Cortex of kidney (tissue), 1 donor: ENCODE data around the gene MDH1.
"Not testable (repeated sequence)": the region's sequence is repeated elsewhere in the genome, so short reads cannot be mapped to it uniquely, and the experiment has no call there.

Source experiments
- DNase-seq: peaks from one replicate; lab custom pipeline; 2025; lab: John Stamatoyannopoulos, UW

The MDH1 gene

GRCh38 chr2:63589148-63589958 lies 590 bp downstream of the MDH1 start:
- no peak for DNase-seq

- DNase-seq = no peak
Observed at GRCh38 chr2:63590626-63591408, 2.1 kb downstream of the MDH1 start.

DNA sequence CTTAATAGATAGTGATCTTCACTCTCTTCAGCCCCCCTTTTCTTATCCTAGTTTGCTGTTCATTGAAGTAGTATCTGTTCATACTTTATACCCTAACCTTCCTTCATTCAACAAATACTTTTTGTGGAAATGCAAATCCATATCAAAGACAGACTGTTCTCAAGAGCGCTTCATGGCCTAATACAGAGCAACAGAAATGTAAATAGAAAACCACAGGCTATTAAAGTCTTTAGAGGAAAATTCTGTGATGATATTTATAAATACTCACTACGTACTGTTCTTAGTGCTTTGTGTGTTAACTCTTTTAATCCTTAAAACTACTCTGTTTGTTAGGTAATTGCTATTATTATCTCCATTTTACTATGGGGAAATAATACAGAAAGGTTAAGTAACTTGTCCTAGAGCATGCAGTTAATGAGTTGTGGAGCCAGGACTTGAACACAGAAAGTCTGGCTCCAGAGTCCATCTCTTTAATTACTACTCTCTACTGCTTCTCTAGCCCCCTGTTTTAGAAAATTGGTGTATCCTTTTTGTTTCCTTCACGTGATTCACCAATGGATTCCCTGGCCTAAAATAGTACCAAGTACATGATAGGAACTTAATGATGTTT lies 2.9 kb downstream of the MDH1 start:
- DNase-seq = no peak

DNA sequence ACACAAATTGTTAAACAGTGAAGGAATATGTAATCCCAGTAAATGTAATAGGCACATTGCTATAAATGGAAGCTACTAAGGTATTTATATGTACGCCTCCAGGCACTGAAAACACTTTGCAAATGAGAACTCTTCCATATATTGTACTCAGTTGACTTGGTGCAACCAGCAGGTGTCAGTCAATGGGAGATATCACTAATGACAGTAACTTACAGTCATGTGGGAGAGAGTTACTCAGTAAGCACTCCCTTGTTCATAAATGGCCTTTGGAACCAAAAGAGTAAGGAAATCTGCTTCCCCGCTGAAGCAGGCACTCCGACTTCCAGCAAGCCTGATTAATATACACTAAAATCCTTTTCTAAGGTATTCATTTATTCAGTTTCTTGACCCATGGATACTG lies 5.9 kb downstream of the MDH1 start:
- DNase-seq = no peak

- DNase-seq = no peak
Observed at GRCh38 chr2:63596401-63596883, 7.7 kb downstream of the MDH1 start.

DNA sequence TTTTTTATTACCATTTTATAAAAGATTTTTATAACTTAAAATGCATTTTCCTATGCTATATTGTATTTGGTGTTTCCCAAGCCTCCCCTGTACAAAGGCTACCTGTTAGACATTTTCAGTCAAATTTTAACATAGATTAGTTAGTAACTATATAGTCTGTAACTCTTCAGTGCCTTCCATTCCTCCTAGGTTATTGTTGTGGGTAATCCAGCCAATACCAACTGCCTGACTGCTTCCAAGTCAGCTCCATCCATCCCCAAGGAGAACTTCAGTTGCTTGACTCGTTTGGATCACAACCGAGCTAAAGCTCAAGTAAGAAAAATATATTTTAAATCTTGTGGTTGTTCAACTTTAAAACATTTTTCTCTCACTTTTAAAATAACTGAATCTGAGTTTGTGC lies 10.2 kb downstream of the MDH1 start:
- DNase-seq = no peak

GRCh38 chr2:63600881-63601460 lies 12.2 kb downstream of the MDH1 start:
- no peak for DNase-seq

GRCh38 chr2:63604666-63605065 lies 15.9 kb downstream of the MDH1 start:
- DNase-seq = no peak

- not testable (repeated sequence) for DNase-seq
Observed at GRCh38 chr2:63608865-63609264, 20.1 kb downstream of the MDH1 start.

- no peak for DNase-seq
Observed at GRCh38 chr2:63610525-63610924, 21.8 kb downstream of the MDH1 start.

- no peak for DNase-seq
Observed at GRCh38 chr2:63613391-63613901, 24.7 kb downstream of the MDH1 start.

DNA sequence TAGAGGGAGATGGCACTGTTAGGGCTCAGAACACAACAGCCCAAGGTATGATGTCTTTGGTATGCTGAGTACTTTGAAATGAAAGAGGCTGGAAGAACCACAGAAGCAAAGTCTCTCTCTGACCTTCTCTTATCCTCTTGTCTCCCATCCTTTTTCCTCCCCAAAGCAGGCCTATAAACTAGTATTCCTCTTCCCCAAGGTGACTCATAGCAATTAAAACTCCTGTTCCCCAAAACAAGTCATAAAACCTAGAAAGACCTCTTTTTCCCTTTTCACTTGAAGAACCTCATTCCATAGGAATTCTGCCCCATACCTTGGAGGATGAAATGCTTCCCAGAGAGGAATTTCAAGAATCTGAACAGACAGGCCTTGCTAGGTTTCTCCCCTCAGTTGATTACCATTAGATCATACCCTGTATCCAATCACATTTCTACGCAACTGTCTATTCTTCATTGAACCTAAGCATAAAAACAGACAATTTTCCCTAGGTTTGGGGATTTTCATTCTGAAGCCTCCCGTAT lies 25.7 kb downstream of the MDH1 start:
- DNase-seq = no peak

DNA sequence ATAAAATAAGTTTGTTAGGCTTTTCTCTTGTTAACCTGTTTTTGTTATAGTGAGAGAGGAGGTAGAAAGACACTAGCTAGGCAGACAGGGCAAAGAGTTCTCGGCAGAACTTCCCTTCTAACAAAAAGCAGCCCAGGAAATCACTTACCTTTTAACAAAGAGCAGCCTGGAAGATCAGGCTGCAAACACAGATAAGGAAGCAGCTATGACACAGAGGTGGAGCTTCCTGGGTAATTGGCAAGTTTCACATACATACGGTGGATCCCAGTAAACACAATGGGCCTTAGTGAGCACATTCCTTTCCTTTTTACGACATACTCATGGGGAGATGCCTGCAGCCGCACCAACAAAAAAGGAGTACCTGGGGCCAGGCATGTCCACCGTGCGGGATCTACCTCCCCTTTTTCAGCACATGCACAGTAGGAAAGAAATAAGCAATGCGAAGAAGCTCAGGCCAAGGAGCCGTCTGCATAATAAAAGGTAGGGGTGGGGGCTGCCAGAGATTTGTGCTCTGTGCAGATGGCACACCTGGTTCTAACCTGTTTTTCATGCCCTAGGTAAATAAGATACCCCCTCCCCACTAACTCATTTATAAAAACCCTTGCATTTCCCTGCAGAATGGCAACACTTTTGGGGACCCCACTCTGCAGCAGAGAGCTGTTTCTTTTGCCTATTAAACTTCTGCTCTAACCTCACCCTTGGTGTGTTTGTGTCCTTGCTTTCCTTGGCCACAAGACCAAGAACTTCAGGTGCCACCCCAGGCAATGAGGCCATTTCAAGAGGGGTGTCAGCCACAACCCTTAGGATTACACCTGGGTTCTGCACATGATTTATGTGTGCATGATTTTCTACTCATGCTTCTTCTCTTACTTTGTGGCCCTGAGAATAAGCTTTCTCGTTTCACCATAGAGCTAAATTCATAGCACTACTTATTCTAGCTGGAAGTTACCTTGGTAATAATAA lies 26.5 kb downstream of the MDH1 start:
- DNase-seq = no peak

DNA sequence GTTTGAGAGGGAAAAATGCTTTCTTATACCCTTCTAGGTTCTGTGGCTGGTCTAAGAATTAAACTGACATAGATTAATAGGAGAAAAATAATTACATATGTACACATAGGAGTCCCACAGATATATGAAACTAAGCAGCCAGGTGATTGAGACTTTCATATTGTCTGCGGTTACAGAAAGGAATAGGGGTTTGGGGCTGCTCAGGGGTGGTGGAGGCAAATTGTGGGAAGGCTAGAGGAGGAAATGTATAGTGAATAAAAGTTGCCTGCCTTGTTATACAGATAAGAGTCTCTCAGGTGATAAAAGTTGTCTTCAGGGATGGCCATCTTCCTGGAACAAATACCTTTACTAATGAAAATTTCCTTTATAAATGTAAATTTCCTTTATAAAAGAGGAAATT lies 28.6 kb downstream of the MDH1 start:
- DNase-seq = no peak

DNA sequence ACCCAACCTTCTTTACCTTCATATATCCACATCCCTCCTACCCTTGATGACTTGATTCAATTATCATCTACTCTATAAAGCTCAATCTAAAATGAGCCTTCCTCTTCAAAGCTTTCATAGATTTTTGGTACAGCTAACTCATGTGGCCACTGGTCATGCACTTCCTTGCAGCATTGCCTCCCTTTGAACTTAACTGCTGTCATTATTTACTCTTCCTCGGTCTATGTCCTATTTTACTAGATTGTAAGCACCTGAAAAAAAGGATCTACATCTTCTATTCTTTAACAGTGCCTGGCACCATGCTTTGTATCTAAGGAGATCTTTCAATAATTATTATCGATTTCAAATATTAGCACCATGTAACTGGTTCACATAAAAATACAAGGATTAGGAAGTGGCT lies 30.6 kb downstream of the MDH1 start:
- no peak for DNase-seq

DNA sequence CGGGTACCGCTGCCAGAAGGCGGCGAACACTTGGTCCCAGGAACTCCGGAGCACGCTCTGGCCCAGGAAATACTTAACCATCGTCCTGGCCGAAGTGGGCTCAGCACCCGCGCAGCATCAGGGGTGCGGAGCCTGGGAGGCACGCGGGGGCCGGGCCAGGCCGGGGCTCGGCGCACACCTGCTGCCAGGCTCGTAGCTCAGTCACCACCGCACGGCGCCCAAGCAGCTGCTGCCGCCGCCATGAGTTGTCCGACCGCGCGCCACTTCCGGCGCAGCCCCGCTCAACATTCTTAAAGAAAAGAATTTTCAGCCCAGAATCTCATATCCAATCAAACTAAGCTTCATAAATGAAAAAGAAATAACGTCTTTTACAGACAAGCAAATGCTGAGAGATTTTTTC lies 34.0 kb downstream of the MDH1 start:
- no peak for DNase-seq

DNA sequence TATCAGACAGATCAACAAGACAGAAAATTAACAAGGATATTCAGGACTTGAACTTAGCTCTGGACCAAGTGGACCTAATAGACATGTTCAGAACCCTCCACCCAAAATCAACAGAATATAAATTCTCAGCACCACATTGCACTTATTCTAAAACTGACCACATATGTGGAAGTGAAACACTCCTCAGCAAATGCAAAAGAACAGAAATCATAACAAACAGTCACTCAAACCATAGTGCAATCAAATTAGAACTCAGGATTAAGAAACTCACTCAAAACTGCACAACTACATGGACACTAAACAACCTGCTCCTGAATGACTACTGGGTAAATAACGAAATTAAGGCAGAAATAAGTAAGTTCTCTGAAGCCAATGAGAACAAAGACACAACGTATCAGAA lies 35.0 kb downstream of the MDH1 start:
- not testable (repeated sequence) for DNase-seq

GRCh38 chr2:63627866-63628265 lies 39.1 kb downstream of the MDH1 start:
- DNase-seq = no peak

DNA sequence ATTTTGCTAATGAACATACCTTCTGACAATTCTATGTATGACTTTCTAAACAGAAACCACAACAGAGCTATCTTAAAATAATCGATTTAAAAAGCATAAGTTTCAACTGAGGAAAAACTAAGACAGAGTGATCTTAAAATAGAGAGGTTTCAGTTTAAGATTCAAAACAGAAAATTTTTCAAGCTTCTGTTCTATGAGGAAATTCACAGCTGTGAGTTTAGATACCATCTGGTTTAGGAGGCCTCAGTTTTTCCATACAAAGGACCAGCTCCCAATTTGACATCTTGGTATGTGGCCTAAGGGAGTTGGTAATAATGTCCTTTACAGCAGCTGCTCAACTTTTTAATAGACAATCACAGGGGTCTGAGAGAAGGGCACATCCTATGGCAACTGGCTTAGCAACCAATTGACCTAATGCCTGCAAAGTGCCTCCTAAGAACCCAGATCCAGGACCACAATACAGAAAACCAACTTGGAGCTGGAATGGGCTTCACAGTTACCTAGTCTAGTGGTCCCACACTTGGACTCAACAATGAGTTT lies 39.7 kb downstream of the MDH1 start:
- DNase-seq = no peak

DNA sequence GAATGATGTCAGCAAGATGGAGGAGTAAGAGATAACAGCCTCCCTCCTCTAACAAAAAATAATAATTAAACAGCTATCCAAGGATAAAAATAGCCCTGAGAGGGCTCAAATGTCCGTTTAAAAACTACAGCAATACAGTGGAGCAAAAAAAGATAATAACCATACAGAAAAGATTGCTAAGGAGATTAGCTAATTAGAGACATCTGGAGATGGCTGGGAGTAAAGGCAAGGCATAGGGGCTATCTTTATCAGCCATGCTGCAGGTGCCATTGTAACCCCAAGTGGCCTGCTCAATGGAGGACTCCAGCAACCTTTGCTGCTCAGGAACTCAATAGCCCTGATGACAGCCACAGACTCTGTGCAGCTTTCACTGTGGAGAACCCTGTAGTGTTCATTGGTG lies 42.7 kb downstream of the MDH1 start:
- DNase-seq = no peak

DNA sequence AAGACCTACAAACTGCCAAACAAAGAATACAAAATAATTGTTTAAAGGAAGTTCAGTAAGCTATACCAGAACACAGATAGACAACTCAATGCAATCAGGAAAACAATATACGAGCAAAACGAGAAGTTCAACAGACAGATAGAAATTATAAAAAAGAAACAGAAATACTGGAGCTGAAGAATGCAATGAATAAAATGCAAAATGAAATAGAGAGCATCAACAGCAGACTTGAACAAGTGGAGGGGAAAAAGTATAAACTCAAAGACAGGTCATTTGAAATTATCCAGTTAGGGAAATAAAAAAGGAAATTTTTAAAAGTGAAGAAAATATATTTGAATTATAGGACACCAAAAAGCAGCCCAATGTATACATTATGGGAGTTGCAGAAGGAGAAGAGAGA lies 43.6 kb downstream of the MDH1 start:
- DNase-seq = no peak
